HG02798 (cell line): ENCODE results near the gene ULK3.
A peak's percentile ranks its signal among the peaks of the same experiment; 100 is the strongest.

Experiments used
- ATAC-seq: cut with Tn5 transposase; IDR thresholded peaks from one replicate; pipeline ENCODE4 v1.9.1; 2021; ENCODE audit warnings: mild to moderate bottlenecking; ENCODE audit not compliant: unreplicated experiment, poor library complexity

ULK3 gene

GRCh38 chr15:74801311-74801997 is 41.5 kb downstream of the ULK3 start:
- ATAC-seq = no peak

GRCh38 chr15:74800559-74801094 is 42.3 kb downstream of the ULK3 start:
- ATAC-seq = no peak

DNA sequence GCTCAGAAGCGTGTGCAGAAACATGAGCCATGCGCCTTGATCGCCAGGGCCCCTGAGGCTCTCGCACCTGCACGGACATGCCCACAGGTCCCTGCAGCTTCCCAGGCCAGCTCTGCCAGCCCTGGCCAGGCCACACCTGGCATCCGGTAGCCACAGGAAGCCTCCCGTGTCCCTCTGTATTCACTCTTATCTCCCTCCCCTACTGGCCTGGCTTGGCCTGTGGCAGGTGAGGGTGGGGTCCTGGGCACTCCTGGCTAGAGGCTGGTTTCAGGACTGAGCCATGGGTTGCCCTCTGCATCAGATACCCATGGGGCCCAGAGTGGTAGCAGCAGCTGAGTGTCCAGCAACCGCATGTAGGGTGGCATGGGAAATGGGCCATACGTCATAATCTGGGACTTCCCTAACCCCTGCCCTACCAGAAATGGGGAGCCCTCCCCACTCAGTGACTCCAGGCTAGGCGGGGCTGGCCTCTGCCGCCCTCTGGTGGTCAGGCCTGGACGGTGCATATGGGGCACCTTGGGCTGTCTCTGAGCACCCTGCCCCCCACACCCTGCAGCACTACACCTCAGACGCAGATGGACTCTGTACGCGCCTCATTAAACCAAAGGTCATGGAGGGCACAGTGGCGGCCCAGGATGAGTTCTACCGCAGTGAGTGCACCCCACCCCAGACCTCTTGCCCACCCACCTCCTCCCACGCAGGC is 42.9 kb downstream of the ULK3 start:
- peak; percentile 85 for ATAC-seq

DNA sequence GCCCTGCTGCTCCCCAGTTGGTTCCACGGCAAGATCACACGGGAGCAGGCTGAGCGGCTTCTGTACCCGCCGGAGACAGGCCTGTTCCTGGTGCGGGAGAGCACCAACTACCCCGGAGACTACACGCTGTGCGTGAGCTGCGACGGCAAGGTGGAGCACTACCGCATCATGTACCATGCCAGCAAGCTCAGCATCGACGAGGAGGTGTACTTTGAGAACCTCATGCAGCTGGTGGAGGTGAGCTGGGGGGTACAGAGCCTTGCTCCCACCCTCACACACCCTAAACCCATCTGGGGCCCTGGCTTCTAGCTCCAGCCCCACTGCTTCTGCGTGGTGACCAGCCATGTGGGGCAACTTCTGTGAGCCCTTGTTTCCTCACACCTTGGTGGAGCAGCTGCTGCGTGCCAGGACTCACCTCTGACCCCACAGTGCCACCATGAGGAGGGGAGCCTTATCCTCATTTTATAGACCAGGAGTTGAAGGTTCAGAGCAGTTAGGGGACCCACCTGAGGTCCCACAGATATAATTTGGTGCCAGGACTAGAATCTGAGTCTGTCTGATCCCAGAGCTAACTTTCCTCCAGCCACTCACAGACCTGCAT is 43.6 kb downstream of the ULK3 start:
- ATAC-seq = no peak

DNA sequence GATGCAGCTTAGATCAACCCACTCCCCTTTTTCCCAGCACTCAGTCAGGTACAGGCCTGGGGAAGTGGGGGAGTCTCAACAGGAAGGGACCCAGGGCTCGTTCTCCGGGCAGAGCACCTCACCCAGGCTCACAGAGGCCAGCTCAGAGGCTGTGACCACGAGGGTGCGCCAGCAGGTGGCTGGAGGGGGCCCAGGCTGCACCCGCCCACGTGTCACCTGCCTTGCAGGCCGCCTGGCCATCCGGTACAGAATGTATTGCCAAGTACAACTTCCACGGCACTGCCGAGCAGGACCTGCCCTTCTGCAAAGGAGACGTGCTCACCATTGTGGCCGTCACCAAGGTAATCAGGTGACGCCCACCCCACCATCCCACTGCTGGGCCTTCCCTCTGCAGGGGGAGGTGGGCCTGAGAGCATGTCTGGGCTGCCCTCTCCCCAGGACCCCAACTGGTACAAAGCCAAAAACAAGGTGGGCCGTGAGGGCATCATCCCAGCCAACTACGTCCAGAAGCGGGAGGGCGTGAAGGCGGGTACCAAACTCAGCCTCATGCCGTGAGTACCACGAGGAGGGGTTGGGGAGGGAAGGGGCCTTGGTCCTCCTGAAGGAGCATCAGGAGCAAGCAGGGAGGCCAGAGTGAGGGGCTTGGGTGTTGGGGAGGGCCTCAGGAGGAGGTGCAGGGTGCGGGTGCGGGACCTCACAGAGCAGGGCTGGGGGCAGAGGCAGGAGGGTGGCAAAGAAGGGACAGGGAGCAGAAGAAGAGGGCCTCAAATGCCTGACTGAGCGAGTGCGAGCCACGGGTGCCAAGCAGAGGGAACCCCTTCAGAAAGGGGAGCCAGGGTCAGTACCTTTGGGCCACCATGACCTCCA is 44.3 kb downstream of the ULK3 start:
- ATAC-seq = peak; percentile 32

- ATAC-seq = no peak
Measured at GRCh38 chr15:74795966-74796625, 46.9 kb downstream of the ULK3 start.

- ATAC-seq = no peak
Measured at GRCh38 chr15:74794970-74795349, 48.0 kb downstream of the ULK3 start.

GRCh38 chr15:74794248-74794969 is 48.5 kb downstream of the ULK3 start:
- ATAC-seq = no peak

DNA sequence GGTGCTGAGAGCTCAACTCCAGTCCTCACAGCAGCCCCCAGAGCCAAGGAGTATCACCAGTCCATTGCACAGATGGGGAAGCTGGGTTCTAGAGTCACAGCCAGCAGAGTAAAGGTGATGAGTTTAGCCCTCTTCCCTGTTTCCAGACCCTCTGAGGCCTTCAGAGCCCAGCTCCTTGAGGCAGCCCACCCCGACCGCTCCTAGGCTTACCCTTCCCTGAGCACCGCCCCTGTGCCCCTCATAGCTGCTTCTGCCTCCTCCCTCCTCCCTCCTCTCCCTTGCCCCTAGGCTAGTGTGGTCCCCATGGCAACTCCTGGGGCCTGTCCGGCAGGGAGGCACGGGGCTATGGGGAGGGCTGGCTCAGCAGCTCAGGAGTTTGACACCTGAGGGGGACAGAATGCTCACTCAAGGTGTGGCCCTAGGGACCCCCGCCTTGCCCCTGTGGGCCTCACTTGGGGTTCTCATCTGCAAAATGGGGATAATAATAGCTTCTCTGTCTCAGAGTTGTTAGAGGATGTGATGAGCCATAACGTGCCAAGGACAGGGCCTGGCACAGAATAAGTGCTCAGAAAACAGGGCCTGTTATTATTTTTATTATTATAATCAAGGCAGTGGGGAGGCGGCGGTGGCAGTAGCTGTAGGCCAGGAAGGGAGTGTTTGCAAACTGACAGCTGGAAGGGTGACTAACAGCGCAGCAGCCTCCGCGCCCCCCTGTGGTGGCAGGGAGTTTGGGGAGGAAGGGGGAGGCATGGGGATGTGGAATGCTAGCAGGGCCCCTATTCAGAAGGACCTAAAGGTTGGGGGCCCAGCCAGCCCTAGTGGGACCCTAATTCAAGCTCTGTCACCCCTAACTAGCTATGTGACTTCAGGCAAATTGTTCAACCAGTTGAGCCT is 49.6 kb downstream of the ULK3 start:
- no peak for ATAC-seq

- no peak for ATAC-seq
Measured at GRCh38 chr15:74792227-74793016, 50.5 kb downstream of the ULK3 start.

DNA sequence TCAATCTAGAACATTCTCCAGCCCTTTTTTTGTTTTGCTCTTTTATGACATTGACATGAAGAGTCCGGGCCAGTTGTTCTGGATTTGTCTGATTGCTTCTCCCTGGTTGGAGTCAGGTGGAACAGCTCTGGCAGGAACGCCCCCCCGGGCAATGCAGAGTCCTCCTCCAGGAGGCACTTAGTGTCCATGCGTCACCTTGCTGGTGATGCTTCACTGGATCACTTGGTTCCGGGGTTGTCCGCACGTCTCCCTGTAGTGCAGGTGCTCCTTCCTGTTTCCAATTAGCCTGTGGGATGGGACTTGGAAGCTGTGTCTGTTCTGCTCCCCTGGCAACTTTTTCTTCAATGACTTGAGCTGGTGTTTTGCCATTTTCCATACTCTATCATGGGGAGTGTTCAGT is 51.3 kb downstream of the ULK3 start:
- ATAC-seq = no peak

GRCh38 chr15:74791007-74791406 is 51.9 kb downstream of the ULK3 start:
- no peak for ATAC-seq

DNA sequence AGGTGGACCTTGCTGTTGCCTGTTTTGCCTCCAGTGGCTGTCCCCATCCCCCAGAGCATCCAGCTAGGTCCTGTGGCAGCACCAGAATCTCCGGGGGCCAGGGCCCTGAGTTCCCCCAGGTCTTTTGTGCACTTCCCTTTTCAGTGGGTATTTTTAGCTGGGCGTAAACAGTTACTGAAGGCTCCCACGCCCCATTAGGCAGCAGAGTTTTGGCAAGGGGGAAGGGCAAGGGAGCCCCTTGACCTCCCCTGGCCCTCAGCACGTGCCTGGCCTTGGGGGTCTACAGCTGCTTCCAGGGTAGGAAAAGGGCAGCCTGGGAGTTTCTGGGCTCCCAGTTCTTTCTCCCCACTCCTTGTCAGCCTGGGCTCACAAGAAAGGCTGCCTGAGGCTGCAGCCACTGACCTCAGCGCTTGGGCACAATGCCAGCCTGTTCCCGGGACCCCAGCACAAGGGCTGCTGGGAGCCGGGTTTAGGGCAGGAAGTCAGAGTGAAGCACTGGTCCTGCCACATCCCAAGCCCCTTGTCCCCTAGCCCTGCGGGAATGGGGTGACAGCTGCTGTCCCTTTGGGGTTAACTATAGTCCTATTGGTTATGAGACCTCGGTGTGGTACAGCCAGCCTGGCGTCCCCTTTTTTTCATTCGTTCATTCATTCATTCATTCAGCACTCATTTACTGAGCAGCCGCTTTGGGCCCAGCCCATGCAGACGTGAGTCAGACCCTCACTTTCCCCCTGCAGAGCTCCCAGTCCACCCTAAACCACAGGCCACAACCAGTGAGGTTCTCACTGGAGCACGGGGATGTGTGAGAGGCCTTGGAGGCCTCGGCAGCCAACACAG is 52.7 kb downstream of the ULK3 start:
- ATAC-seq = peak; percentile 14

- ATAC-seq = no peak
Measured at GRCh38 chr15:74789741-74790079, 53.2 kb downstream of the ULK3 start.

DNA sequence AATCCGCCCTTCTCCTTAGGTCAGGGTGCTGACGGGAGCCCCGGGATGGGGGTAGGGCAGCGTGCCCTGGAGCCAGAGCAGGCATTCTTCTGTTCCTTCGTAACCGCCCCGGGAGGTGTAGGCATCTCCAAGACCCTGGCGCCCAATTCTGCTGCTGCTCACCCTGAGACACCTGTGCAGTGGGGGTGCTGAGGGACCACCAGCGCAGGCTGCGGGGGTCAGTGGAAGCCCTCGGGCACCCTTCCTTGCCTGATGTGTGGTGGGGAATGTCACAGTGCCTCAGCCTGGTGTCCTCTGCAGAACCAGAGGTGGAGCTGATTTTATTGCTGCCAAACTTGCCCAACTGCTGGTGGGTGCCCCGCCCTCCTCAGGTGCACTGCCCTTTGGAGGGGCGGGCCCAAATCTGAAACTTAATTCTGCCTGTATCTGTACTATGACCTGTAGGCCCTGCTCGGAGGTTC is 53.8 kb downstream of the ULK3 start:
- no peak for ATAC-seq

- ATAC-seq = peak; percentile 24
Measured at GRCh38 chr15:74788683-74789151, 54.2 kb downstream of the ULK3 start.
